HepG2 (cell line): ENCODE measurements around the gene SLIT3. TPM values are rescaled to one million over a fixed set of nuclear protein-coding genes. Genes with fewer than 3 reads are reported as not detected.

ENCODE experiments used
- ATAC-seq: fragments of 200-7000 bp; cut with Tn5 transposase; 3 replicates; pipeline ENCODE4 v1.9.1; 2020; ENCODE audit warnings: mild to moderate bottlenecking, moderate library complexity
- BruUV-seq: library from RNA; stranded (reverse); fragments of 400-500 nt; replicated peaks from 2 replicates; lab custom pipeline; 2021; lab: Mats Ljungman, UMichigan
- CTCF ChIA-PET: fragments of 300-600 bp; formaldehyde crosslinking; extraction: SDS; loops from one replicate; lab custom pipeline; 2021; ENCODE audit warnings: low total read pairs, inconsistent platforms, low intra/inter-chr PET ratio; lab: Yijun Ruan, JAX
- POLR2A ChIA-PET: fragments of 350-600 bp; sonication (Branson Sonifier 250); formaldehyde crosslinking; loops from one replicate; lab custom pipeline; 2020; ENCODE audit warnings: antibody characterized with exemption, inconsistent platforms; lab: Yijun Ruan, JAX
- DNase-seq: peaks from one replicate; pipeline ENCODE4 v3.0.0-alpha.2; 2015; ENCODE audit warnings: low spot score
- FAIRE-seq: peaks from 3 replicates; lab custom pipeline; 2011; peaks lifted over from hg19 to GRCh38; lab: Jason Lieb, UNC
- H2AFZ ChIP-seq: one replicate; pipeline ENCODE4 v1.6.1; 2011; ENCODE audit warnings: low read length, inconsistent platforms
- H3K27ac ChIP-seq: fragments of 300-600 bp; 3 replicates; pipeline ENCODE4 v1.8.0; 2011; ENCODE audit warnings: mixed run types, mild to moderate bottlenecking, mixed read lengths, low read length, inconsistent platforms; ENCODE audit not compliant: insufficient read depth; ENCODE audit errors: extremely low read length
- H3K27me3 ChIP-seq, 2 experiments: fragments of 200-600 bp in 1 of 2; 2 replicates in 1 of 2; 3 replicates in 1 of 2; pipeline versions ENCODE4 v1.6.0 to v1.8.0; 2011; ENCODE audit warnings: low read length in 2 of 2, mild to moderate bottlenecking in 2 of 2, moderate library complexity in 2 of 2, inconsistent platforms in 1 of 2; ENCODE audit not compliant: insufficient read depth in 2 of 2, control insufficient read depth in 1 of 2
- H3K36me3 ChIP-seq, 2 experiments: fragments of 200-600 bp in 1 of 2; replicated peaks in 1 of 2; 2 replicates in 1 of 2; 3 replicates in 1 of 2; pipeline versions ENCODE4 v1.5.1 to v1.8.0; 2011; ENCODE audit warnings: low read length in 2 of 2, inconsistent platforms in 1 of 2; ENCODE audit not compliant: insufficient read depth in 2 of 2, control insufficient read depth in 1 of 2
- H3K4me1 ChIP-seq: 2 replicates; pipeline ENCODE4 v1.5.1; 2012; ENCODE audit warnings: low read length, inconsistent platforms; ENCODE audit not compliant: insufficient read depth
- H3K4me2 ChIP-seq: 2 replicates; pipeline ENCODE4 v1.6.0; 2011; ENCODE audit warnings: low read depth, low read length, inconsistent platforms
- H3K4me3 ChIP-seq, 3 experiments: fragments of 200-600 bp in 1 of 3; sonication (generic), shearing (Covaris generic) in 1 of 3; replicated peaks in 1 of 3; 2 replicates each; pipeline ENCODE4 v1.5.1; 2011 to 2016; ENCODE audit warnings: low read length in 3 of 3, inconsistent platforms in 2 of 3, low read depth in 2 of 3, mild to moderate bottlenecking in 2 of 3, control low read depth in 1 of 3, mixed read lengths in 1 of 3; ENCODE audit not compliant: insufficient read depth in 1 of 3
- H3K79me2 ChIP-seq: one replicate; pipeline ENCODE4 v1.6.1; 2011; ENCODE audit warnings: low read length, inconsistent platforms; ENCODE audit not compliant: insufficient read depth
- H3K9ac ChIP-seq: 2 replicates; pipeline ENCODE4 v1.6.0; 2011; ENCODE audit warnings: mild to moderate bottlenecking, low read depth, low read length, inconsistent platforms; ENCODE audit not compliant: insufficient read depth
- H3K9me3 ChIP-seq: 2 replicates; pipeline ENCODE4 v1.5.1; 2012; ENCODE audit warnings: mild to moderate bottlenecking, low read length
- H4K20me1 ChIP-seq: 2 replicates; pipeline ENCODE4 v1.6.0; 2011; ENCODE audit warnings: inconsistent platforms, mild to moderate bottlenecking, low read length, moderate library complexity; ENCODE audit not compliant: insufficient read depth
- HNF1A ChIP-seq, 2 experiments: sonication (generic) in 1 of 2; formaldehyde crosslinking in 1 of 2; IDR thresholded peaks; 2 replicates each; pipeline versions ENCODE4 v1.4.0 to v1.6.1; 2016 to 2020; ENCODE audit warnings: borderline replicate concordance in 1 of 2, low read depth in 1 of 2, mild to moderate bottlenecking in 1 of 2, missing genetic modification reagents in 1 of 2
- HOXA9 ChIP-seq: sonication (generic); formaldehyde crosslinking; IDR thresholded peaks from 2 replicates; pipeline ENCODE4 v1.8.1; 2022; ENCODE audit warnings: missing genetic modification reagents, mild to moderate bottlenecking, moderate library complexity, borderline replicate concordance
- JUND ChIP-seq: sonication (generic); formaldehyde crosslinking; IDR thresholded peaks from 2 replicates; pipeline ENCODE4 v1.8.0; 2022; ENCODE audit warnings: mild to moderate bottlenecking, missing genetic modification reagents
- KDM2A ChIP-seq: sonication (generic); formaldehyde crosslinking; IDR thresholded peaks from 2 replicates; pipeline ENCODE4 v1.4.0; 2020; ENCODE audit warnings: low read depth, missing genetic modification reagents, borderline replicate concordance
- MNT ChIP-seq: fragments of 450-650 bp; IDR thresholded peaks from 2 replicates; pipeline ENCODE4 v1.6.1; 2016
- THRA ChIP-seq: sonication (generic); formaldehyde crosslinking; IDR thresholded peaks from 2 replicates; pipeline ENCODE4 v1.4.0; 2020; ENCODE audit warnings: missing genetic modification reagents, borderline replicate concordance
- ZBTB1 ChIP-seq: sonication (generic); formaldehyde crosslinking; IDR thresholded peaks from 2 replicates; pipeline ENCODE4 v1.4.0; 2020; ENCODE audit warnings: missing genetic modification reagents, borderline replicate concordance
- ZBTB7B ChIP-seq: sonication (generic); formaldehyde crosslinking; IDR thresholded peaks from 2 replicates; pipeline ENCODE4 v1.4.0; 2020; ENCODE audit warnings: missing genetic modification reagents
- ZNF563 ChIP-seq: sonication (generic); formaldehyde crosslinking; IDR thresholded peaks from 2 replicates; pipeline ENCODE4 v1.8.0; 2022; ENCODE audit warnings: mild to moderate bottlenecking, moderate library complexity, missing genetic modification reagents
- ZNF766 ChIP-seq: sonication (generic); formaldehyde crosslinking; IDR thresholded peaks from 2 replicates; pipeline ENCODE4 v1.5.0; 2020; ENCODE audit warnings: missing genetic modification reagents, borderline replicate concordance
- in situ Hi-C: cut with HindIII; loops from 2 replicates; pipeline ENCODE4 v1.10.0; 2017; ENCODE audit warnings: low pct_unique_long_range_greater_than_20kb; ENCODE audit not compliant: extremely low pct_ligation_motif_present
- intact Hi-C: fragments of 100-400 bp; cut with micrococcal nuclease; formaldehyde crosslinking; loops from one replicate; pipeline ENCODE4 v1.10.0; 2022; ENCODE audit not compliant: unreplicated experiment
- polyA plus RNA-seq, 8 experiments: library from polyadenylated mRNA; depleted of rRNA in 3 of 8; stranded (reverse) in 7 of 8; unstranded in 1 of 8; fragments of >200 nt; fragmentation: Illumina TruSeq in 4 of 8; extraction: Trizol in 4 of 8; gene quantifications; 2 replicates each; pipeline versions ENCODE4 v1.2.1 to v1.2.3, GENCODE V29; 2011 to 2016; ENCODE audit warnings: low read depth in 4 of 8, missing spikeins in 1 of 8, mixed read lengths in 1 of 8; ENCODE audit not compliant: insufficient read depth in 1 of 8
- total RNA-seq, 5 experiments: library from RNA; depleted of rRNA; stranded (reverse); fragments of >200 nt; fragmentation: Illumina TruSeq; extraction: Trizol; gene quantifications; 2 replicates each; pipeline ENCODE4 v1.2.3, GENCODE V29; 2016; ENCODE audit warnings: low read depth in 1 of 5

SLIT3 gene
- total and polyA plus RNA-seq, 2 of the 13 experiments (the other 11 are each of a cell fraction or from before 2014, with no cell fraction given), result not detected

- Histone ChIP-seq H3K27me3 (peaks cover 2 to 34% of the 10 kb centered on the region in 2 experiments; a peak in 3 of 5 replicates), H3K36me3 (no peaks in the 10 kb centered on the region), H3K4me3 (no peak overlapping the region), H2AFZ (no peak overlapping the region), H3K79me2 (no peaks in the 10 kb centered on the region), H4K20me1 (no peaks in the 10 kb centered on the region), H3K27ac (no peak overlapping the region), H3K4me2 (no peak overlapping the region), H3K9me3 (no peaks in the 10 kb centered on the region), H3K9ac (no peak overlapping the region), H3K4me1 (no peaks in the 10 kb centered on the region)
- in situ Hi-C loops, result no loop called here
- ChIA-PET CTCF (no interaction called here), POLR2A (no interaction called here)
- DNase-seq (no peak), ATAC-seq (no peak), FAIRE-seq (no peak)
- intact Hi-C loops, result no loop called here
- TF ChIP-seq HNF1A (IDR thresholded peaks at IDR 0.05; ENCODE audit: low read depth) (no peak), HNF1A (CRISPR knock-in tag; IDR thresholded peaks at IDR 0.05; ENCODE audit: borderline replicate concordance) (no peak), ZBTB1 (CRISPR knock-in tag) (no peak), ZNF563 (no peak), MNT (no peak), ZNF766 (no peak), KDM2A (CRISPR knock-in tag) (no peak), THRA (CRISPR knock-in tag) (no peak), ZBTB7B (CRISPR knock-in tag) (no peak), JUND (CRISPR knock-in tag) (no peak), HOXA9 (CRISPR knock-in tag) (no peak)
- BruUV-seq, result no TSS peak
Measured at GRCh38 chr5:169051351-169051750, 249.6 kb downstream of the SLIT3 start.
